CD4-positive, alpha-beta T cell treated with Interleukin-6 for 4 hours (primary cell): Measurements from ENCODE around the gene CLDN6.

ENCODE experiments used
- DNase-seq: peaks from one replicate; pipeline ENCODE4 v3.0.0-alpha.2; 2020; ENCODE audit warnings: mixed read lengths

CLDN6 gene

DNA sequence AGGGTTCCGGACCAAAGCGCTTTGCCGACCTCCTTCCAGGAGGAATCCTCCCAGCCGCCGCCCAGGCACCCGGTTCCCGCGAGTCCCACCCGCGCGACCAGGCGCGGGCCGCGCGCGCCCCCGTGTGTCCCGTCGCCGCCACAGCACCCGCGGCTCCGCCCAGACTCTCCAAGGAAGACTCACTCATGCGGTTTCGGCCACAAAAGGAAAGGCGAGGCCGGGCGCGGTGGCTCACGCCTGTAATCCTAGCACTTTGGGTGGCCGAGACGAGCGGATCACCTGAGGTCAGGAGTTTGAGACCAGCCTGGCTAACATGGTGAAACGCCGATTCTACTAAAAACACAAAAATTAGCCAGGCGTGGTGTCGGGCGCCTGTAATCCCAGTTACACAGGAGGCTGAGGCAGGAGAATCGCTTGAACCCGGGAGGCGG, 34.3 kb downstream of the CLDN6 start:
- peak; percentile 70 for DNase-seq

DNA sequence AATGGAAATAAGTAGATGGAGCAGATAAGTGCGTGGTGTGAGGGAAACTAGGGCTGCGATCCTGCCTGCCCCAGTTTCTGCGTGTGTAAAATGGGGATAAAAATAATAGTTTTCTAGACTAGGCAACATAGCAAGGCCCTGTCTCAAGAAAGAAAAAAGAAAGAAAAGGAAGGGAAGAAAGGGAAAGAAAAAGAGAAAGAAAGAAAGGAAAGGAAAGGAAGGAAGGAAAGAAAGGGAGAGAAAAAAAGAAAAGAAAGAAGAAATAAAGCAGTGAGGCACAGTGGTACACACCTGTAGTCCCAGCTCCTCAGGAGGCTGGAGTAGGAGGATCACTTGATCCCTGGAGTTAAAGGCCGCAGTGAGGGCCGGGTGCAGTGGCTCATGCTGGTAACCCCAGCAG, 35.6 kb downstream of the CLDN6 start:
- DNase-seq, result no peak

DNA sequence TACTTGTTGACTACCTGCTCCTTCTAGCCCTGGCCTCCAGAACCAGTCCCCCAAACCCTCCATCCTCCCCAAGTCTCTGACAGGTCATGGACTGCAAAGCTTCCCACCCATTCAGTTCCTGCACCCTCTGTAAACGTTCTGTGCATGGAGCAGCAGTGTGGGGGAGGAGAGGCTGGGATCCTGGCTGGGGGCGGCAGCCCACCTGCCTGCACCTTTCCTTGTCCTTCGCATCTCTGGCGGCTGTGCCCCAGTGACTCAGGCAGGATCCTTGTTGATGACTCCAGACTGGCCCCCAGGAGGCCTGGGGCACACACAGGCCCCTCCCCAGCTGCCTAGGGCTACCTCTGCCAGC, 36.1 kb downstream of the CLDN6 start:
- no peak for DNase-seq

DNA sequence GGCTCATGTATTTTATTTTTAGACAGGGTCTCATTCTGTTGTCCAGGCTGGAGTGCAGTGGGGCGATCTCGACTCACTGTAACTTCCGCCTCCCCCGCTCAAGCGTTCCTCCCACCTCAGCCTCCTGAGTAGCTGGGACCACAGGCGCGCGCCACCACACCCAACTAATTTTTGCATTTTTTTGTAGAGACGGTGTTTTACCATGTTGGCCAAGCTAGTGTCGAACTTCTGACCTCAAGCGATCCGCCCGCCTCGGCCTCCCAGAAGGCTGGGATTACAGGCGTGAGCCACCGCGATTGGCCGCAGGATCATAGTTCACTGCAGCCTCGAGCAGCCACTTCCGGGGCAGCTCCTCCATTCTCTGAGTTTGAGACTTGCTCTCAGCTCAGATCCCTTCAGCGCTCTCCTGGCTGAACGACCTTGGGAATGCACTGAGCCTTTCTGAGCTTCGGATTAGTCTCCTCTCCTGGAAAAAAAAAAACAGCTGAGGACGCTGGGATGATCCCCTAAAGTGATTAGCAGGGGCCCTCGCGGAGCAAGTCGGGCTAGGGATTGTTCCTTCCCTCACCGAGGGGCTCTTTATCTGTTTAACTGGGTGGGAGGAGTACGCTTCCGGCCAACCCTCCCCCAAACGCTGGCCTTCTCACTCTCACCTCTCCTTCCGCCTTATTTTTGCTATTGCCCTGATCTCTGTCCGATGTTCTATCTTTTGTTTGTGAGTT, 36.6 kb downstream of the CLDN6 start:
- DNase-seq, result no peak

DNA sequence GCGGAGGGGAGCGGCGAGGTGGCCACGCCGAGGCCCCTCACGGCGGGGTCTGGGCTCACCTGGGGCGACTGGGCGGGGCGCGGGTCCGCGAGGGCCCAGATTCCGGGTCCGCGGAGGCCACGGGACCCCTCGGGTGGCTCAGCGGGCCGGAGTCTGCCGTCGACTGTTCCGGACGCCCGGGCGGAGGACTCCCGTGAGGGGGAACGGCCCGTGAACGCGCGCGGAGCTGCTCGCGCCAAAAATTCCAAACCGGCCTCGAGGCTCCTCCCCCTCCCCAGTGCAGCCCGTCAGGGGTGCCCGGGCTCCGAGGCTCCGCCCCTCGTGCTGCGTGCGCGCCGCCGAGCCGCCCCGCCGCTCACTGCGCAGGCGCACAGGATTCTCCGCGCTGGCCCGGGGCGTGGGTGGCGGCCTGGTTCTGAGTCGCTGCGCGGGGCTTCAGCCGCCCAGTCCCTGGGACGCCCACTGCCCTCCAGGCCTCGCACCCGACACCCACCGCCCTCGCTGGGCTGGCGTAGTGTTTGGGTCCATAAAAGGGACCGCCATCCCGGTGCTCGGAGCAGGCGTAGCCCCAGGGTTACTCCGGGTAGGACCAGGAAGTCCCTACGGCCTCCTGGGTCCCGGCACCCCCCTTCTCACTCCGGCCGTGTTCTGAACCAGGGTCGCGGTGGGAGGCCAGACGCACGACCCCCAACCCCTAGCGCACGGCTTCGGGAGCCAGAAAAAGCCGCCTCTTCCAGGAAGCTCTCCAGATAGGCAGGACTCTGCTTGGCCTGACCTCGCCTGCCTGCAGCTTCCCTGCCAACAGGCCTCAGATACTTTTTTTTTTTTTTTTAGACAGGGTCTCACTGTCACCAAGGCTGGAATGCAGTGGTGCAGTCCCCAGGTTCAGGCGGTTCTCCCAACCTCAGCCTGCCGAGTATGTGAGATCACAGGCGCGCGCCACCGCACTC, 37.5 kb downstream of the CLDN6 start, which contains the start of gene PKMYT1:
TSS of gene PKMYT1 (minus strand) at position 220 of the 950 bp plus-strand sequence. CDS start 789 bp downstream, outside the sequence.
- peak; percentile 95 for DNase-seq

DNA sequence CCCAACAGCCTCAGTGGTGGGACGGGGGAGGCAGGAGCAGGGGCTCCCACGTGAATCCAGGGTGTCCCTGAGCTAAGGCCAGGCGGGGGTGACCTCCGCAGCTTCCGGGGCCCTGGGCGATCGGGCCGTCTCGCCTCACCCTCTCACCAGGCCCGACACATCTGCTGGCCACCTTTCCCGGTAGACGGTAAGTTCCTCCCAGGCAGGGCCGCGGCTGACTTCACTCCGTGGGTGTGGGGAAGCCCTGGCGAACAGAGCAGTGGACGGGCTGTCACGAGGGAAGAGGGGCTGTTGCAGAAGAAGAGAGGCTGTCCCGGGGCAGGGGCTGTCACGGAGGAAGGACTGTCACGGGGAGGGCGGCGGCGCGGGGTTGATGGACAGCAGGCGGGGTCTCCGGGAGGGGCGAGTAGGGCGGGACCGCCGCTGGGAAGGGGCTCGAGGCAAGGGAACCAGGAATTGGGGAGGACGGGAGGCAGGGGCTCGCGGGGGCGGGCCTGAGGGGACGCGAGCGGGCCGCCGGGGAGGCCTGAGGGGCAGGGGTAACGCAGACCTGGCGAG, 38.2 kb downstream of the CLDN6 start:
- DNase-seq, result no peak

DNA sequence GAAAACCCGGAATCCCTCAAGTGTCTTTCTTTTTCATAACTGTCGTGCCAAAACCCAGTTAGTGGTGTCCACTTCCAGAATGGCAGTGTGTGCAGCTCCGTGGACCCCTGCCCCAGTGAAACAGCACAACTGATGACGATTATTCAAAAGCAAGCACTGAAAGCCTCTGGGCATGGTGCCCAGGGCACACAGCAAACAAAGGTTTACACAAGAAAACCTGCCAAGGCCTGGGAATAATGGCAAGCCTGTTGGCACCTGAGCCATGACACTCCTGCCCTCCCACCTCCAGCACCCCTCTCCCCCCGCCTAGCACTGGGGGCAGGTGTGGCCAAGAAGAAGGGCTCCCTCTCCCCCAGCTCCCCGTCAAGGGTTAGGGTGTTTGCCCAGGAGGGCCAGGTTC, 40.5 kb downstream of the CLDN6 start:
- DNase-seq, result no peak

DNA sequence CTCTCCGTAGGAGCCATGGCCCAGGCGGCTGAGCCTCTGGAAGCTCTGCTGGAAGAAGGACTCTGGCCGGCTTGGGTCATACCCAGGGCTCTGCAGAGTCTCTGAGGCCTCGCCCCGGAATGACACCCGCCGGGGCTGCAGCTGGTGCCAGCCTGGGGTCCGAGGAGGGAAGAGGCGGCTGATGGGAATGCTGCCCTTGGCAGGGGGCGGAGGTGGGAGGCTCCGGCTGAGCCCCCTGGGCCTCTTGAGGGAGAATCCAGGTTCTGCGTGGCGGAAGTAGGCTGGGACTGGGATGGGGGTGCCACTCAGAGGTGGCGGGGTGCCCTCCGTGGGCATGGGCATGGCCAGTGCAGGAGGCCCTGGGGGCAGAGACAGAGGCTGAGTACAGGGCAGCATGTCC, 41.3 kb downstream of the CLDN6 start:
- no peak for DNase-seq

DNA sequence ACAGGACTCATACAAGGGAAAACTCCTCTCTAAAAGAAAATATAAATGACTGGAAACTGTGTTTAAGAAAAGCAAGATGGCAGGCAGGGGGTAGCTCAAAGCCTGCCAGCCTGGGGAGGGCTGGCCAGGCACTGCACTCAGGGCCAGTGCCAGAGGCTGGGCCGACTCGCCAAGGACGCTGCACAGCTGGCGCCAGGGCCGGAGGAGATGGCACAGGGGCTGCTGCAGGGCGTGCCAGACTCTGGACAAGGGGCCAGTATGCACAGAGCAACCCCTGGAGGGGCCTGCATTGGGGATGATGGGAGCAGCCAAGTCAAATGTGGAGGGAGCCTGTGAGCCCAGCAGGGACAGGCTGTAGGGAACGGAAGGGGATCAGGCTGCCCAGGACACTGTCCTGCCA, 41.8 kb downstream of the CLDN6 start:
- no peak for DNase-seq

DNA sequence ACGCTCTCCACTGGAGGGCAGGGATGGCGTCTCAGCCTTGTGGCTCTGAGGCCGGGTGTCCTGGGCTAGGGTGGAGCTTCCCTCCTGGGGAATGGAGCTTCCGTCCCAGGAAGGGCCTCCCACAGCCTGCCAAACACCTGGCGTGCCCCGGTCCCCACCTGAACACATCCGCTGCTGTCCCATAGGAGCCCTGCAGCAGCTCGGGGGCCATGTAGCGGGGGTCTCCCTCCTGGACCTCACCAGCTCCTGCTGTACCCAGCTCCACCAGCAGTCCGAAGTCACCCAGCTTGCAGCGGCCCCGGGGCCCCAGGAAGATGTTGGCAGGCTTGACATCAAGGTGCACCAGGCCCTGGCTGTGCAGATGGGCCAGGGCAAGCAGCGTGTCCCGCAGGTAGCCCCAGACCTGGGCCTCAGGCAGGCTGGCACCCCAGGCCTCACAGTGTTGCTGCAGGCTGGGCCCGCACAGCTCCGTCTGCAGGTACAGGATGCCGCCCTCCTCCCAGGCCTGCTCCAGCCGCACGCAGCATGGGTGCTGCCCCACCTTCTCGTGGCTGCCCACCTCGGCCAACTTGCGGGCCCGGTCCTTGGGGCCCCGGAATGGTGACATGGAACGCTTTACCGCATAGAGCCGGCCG, 42.7 kb downstream of the CLDN6 start:
- DNase-seq, result no peak

DNA sequence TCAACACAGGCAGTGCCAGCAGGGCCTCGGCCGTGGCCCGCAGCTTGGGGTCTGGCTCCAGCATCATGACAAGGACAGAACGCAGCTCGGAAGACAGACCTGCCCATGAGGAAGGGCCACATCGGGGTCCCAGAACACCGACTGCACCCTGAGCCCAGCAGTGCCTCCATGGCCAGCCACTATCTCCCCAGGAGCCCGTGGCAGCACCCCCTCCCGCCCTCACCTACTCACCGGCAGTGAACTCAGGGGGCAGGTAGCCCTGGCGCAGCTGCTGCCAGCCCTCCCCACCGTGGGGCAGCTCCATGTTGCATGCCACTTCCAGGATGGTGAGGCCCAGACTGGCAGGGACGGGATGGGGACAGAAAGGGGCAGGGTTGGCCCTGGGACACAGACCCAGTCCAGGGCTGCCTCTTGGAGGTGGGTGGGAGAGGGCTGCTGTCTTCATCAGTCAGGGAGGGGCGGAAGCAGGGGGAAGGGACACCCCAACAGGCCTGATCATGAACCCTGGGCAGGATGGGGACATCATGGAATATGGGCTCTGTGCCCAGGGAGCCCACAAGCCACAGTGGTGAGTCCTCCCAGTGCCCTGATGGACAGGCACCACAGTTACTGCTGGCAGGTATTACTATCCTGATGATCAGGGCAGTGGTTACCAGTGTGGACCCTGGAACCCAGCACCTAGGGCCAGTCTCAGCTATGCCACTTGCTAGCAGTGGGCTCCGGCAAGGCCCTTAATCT, 43.5 kb downstream of the CLDN6 start:
- no peak for DNase-seq

DNA sequence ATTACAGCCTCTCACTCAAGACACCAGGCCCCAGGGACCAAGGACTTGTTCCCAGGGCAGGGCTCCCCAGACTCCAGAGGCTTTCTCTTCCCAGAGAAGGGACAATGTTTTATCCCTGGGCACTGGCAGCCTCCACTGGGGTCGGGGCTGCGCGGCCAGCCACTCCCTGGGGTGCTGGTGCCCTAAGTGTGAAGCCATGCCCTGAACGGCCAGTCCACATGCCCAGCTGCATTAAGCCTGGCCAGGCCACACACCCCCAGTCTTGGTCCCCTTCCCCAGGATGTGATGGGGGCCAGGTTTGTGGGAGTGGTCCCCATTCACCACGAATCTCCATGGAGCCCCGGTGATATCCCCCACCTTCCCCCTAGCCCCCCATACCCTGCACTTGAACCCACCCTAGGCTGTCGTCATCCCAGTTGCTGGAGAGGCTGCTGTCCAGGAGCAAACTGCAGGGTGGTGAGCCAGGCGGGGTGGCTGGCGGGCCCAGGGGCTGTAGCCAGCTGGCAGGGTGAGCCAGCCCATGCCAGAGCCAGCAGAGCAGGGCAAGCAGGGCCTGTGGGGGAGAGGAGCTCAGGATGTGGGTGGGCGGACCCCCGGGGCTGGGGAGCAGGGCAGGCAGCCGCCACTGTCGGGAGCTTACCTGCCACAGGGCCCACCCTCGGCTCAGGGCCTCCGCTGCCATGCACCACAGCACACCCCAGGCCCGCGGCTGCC, 44.2 kb downstream of the CLDN6 start:
- DNase-seq, result no peak

DNA sequence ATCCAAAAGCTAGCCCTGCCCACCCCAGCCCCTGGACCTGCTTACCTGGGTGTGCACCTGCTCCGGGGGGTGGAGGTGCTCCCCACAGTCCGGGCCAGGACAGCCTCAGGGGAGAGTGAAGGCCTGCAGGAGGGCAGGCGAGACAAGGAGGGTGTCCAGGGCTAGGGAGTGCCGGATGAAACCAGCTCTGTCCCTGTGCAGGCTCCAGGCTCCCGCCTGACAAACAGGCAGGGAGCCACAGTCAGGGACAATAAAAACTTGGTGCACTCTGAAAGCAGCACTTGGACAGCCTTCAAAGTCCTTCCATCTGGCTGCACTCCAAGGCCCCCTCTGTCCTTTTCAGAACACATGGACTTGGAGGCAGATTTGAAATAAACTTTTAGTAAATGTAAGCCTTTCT, 44.9 kb downstream of the CLDN6 start:
- no peak for DNase-seq

DNA sequence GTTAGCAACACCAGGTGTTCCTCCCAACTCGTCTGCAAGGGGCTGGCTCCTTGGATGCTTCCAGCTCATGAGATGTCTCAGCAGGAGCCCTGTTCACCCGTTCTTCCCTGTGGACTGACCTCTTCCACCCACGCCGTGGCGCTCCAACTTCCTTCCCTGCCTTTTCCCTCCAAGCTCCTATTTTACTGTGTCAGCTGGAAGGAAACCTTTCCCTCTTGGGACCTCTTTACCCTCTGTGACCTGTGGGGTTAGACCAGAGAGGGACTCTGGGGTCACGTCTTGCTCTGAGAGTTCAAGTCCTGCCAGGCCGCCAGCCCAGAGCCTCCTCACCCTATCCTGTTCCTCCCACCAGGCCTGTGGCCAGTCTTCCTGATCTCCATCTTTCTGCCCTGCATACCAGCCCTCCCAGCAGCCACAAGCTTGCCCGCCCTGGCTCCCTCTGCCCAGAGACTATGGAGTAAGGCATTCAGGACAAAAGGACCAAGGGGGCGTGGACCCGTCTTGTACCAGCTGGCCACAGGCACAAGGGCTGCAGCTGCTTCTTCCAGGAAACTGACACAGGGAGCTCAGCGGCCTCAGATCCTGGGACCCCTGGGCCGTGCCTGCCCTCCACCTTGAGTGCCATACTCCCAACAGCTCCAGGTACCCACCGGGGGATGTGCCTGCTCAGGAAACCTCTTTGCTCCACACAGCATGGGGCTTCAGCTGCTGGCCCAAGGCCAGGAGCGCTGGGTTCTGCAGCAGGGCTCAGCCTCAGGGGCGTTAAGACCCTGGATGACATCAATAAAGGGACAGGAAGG, 45.8 kb downstream of the CLDN6 start:
- DNase-seq, result no peak

DNA sequence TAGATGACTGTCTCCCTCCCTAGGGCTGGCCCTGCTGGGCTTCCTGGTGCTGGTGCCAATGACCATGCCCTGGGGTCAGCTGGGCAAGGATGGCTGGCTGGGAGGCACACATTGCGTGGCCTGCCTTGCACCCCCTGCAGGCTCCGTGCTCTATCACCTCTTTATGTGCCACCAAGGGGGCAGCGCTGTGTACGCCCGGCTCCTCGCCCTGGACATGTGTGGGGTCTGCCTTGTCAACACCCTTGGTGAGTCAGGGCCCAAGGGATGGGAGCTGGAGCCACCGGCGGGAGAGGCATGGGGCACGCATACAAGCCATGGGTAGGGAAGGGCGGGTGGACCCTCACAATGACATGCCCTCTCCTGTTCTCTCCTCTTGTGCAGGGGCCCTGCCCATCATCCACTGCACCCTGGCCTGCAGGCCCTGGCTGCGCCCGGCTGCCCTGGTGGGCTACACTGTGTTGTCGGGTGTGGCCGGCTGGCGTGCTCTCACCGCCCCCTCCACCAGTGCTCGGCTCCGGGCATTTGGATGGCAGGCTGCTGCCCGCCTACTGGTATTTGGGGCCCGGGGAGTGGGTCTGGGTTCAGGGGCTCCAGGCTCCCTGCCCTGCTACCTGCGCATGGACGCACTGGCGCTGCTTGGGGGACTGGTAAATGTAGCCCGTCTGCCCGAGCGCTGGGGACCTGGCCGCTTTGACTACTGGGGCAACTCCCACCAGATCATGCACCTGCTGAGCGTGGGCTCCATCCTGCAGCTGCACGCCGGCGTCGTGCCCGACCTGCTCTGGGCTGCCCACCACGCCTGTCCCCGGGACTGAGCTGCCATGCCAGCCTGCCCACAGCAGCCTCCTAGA, 46.6 kb downstream of the CLDN6 start:
- DNase-seq, result no peak

DNA sequence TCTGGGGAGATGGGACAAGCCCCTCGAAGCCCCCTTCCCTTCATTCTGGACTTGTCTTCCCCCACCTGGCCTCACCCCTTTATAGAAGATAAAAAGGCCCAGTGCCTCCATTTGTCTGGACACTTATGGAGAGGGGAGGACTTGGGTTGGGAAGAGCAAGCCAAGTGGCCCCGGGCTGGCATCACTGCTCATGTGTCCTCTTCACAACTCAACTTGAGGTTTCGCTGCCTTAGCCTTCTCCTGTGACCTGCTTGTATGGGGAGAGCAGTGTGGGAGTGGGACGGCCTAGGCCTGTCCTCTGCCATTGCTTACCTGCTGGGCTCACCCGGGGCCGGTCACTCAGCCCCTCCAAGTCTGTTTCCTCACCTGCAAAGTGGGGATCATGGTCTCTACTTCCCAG, 47.4 kb downstream of the CLDN6 start:
- DNase-seq, result no peak

DNA sequence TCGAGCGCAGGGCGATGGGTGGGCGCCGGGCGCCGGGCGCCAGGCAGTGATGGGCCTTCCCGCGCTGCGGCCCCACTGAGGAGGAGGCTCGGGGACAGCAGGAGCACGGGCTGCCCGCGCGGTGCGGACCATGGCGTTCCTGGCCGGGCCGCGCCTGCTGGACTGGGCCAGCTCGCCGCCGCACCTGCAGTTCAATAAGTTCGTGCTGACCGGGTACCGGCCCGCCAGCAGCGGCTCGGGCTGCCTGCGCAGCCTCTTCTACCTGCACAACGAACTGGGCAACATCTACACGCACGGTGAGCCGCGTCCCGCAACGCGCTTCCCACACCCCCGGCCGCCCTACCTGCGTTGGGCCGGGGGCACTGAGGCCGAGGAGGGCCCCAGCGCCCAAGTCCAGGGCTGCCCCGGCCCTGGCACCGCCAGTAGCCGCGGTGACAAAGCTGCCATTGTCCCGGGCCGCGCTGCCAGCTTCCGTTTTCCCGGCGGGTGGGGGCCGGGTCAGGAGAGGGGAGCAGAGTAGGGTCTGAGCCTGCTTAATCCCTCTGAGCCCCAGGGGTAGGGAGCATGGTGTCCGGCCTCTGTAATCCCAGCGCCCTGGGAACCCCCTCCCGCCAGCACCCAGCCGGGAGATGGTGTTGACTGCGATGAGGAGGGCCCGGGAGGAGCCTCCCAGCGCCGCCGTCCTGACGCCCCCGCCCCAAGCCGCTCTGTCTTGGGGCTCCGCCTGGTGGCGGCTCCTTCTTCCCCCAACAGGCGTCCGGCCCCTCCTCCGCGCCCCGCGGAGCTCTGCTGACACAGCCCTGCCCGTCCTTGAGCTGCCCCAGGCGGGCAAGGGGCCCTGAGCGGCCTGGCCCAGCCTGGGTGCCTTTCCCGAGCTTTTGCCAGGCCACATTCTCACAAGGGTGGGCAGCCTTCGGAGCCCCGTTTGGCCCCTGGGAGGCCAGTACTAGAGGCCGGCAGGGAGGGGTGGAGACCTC, 48.1 kb downstream of the CLDN6 start:
- peak; percentile 69 for DNase-seq

DNA sequence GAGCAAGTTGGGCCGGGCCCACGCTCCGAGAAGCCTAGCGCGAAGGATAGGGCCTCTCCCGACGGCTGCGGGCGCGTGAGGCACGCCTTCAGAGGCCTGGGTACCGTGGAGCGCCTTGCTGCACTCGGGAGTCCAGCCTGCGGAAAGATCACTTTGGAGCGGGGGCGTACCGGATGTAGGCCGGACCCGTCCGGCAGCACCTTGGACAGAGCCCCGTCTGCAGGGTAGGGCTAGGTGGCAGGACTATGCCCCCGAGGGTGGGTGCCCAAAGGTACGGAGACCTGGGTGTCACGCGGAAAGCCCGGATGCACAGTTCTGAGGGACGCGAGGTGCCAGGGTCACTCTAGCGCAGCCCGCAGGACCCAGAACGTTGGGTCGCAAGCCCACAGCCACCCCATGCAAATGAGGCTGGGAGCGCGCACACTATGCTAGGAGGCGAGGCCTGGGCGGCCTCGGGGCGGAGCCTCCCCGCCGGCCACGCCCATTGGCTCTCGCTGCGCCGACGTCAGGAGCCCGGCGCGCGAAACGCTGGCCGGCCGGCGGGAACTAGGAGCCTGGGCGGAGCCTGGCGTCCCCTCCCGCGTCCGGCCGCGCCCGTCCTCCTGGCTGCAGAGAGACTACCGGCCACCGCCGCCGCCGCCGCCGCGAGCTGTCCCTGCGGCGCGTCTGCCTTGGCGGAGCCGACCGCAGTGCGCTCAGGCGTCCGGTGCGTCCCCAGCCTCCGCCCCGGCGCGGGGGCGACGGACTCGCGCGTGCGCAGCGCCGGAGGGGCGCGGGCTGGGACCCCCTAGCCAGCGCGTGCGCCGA, 49.0 kb downstream of the CLDN6 start, which contains the start of gene PAQR4:
TSS of gene PAQR4 (plus strand) at position 611 of the 807 bp plus-strand sequence. CDS start 327 bp downstream, outside the sequence.
- peak; percentile 81 for DNase-seq
